A673 (cell line): ENCODE results near the gene PPP2R5C. TPM values are rescaled to one million over a fixed set of nuclear protein-coding genes. Genes with fewer than 3 reads are reported as not detected.

Experiments used
- BruUV-seq: library from RNA; stranded (reverse); fragments of 400-500 nt; replicated peaks from 2 replicates; lab custom pipeline; 2021; lab: Mats Ljungman, UMichigan
- CTCF ChIA-PET: fragments of 300-600 bp; sonication (Branson Sonifier 250); formaldehyde crosslinking; loops from one replicate; lab custom pipeline; 2022; ENCODE audit warnings: antibody characterized with exemption; lab: Charles Lee
- POLR2A ChIA-PET: fragments of 300-600 bp; sonication (Branson Sonifier 250); formaldehyde crosslinking; loops from one replicate; lab custom pipeline; 2022; ENCODE audit warnings: antibody characterized with exemption; ENCODE audit not compliant: low non-redundant PET; lab: Charles Lee
- DNase-seq: peaks from one replicate; pipeline ENCODE4 v3.0.0-alpha.2; 2015; ENCODE audit warnings: low spot score
- H3K27ac ChIP-seq: fragments of 200-600 bp; sonication (generic); 2 replicates; pipeline ENCODE4 v1.5.1; 2016; ENCODE audit warnings: mixed run types, low read depth, mild to moderate bottlenecking, mixed read lengths, antibody characterized with exemption, low read length; ENCODE audit not compliant: poor library complexity, severe bottlenecking
- H3K27me3 ChIP-seq: fragments of 200-600 bp; sonication (generic); replicated peaks from 2 replicates; pipeline ENCODE4 v1.6.1; 2017; ENCODE audit warnings: mixed run types, low read depth, mild to moderate bottlenecking, mixed read lengths, antibody characterized with exemption, low read length; ENCODE audit not compliant: insufficient read depth, poor library complexity
- H3K36me3 ChIP-seq: fragments of 200-600 bp; sonication (generic); 2 replicates; pipeline ENCODE4 v1.6.1; 2016; ENCODE audit warnings: mixed run types, mild to moderate bottlenecking, mixed read lengths, antibody characterized with exemption, low read length; ENCODE audit not compliant: insufficient read depth, poor library complexity, severe bottlenecking
- H3K4me1 ChIP-seq: fragments of 200-600 bp; sonication (generic); 2 replicates; pipeline ENCODE4 v1.6.1; 2017; ENCODE audit warnings: mixed run types, mild to moderate bottlenecking, mixed read lengths, antibody characterized with exemption, low read length; ENCODE audit not compliant: insufficient read depth, poor library complexity, severe bottlenecking
- H3K4me3 ChIP-seq: fragments of 200-600 bp; sonication (generic); 2 replicates; pipeline ENCODE4 v1.5.1; 2016; ENCODE audit warnings: low read depth, mixed run types, mild to moderate bottlenecking, mixed read lengths, low read length; ENCODE audit not compliant: poor library complexity, severe bottlenecking
- H3K9me3 ChIP-seq: fragments of 200-600 bp; sonication (generic); 2 replicates; pipeline ENCODE4 v1.6.1; 2016; ENCODE audit warnings: mixed run types, low read depth, mild to moderate bottlenecking, mixed read lengths, antibody characterized with exemption, low read length; ENCODE audit not compliant: poor library complexity, severe bottlenecking
- EZH2 ChIP-seq: fragments of 200-600 bp; sonication (generic); IDR thresholded peaks from 2 replicates; pipeline ENCODE4 v1.6.1; 2017; ENCODE audit warnings: borderline replicate concordance, low read depth, mild to moderate bottlenecking, mixed read lengths, antibody characterized with exemption, low read length; ENCODE audit not compliant: poor library complexity, severe bottlenecking
- intact Hi-C: fragments of 100-400 bp; cut with micrococcal nuclease; formaldehyde crosslinking; loops from one replicate; pipeline ENCODE4 v1.10.0; 2022; ENCODE audit not compliant: unreplicated experiment
- total RNA-seq: library from RNA; stranded (reverse); gene quantifications from 2 replicates; pipeline ENCODE4 v1.2.3, GENCODE V29; 2021
- TF ChIP-seq, protein P1 (sequence below): fragments of 300-800, 200-600 bp; sonication (generic); conservative IDR thresholded peaks from 2 replicates; pipeline ENCODE4 v1.5.1; 2017; ENCODE audit warnings: low read depth, mild to moderate bottlenecking, antibody characterized with exemption, low read length, moderate library complexity, mixed read lengths

Gene PPP2R5C
- total RNA-seq, 1 experiment from 2014 or later: 113 TPM

DNA sequence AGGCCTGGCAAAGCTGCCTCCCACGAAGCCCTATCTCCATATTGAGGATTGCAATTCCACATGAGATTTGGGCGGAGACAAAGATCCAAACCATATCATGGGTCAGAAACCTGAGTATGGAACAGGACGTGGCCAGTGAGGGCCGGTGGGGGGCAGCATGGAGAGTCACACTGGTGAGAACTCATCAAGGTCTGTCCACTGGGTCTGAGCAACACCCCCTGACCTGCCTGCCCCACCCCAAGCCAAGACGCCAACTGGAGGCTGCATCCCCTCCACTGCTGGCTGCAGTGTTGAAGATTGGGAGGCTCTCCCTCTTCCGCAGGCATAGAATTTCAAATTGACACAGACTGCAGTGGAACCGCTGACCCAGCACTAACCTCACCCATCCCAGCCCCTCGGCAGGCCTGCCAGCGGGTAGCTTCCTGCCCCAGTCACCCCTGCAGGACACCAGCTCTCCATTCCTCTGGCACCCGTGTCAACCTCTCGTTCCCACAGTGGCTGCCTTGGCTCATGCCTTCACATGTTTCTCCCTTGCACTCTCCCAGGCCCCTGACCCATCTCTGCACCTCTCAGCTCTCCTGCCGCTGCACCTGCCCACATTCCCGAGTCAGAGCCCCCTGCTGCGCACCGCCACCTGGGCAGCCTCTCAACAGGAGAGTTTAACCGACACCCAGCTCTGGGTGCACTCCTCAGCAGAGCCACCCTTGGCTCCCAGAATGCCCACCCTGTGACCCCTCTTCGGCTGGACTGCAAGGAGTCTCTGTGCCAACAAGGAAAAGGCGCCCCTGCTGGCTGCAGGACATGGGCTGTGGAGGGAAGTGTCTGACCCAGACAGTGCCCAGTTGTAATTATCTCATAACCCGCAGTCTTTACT lies 45.2 kb upstream of the PPP2R5C start:
- no peak for DNase-seq
- no TSS peak for BruUV-seq
- Histone ChIP-seq H3K36me3 (no peaks in the 10 kb centered on the region), H3K4me1 (no peaks in the 10 kb centered on the region), H3K27me3 (no peaks in the 10 kb centered on the region), H3K27ac (no peak overlapping the region), H3K4me3 (no peak overlapping the region), H3K9me3 (no peaks in the 10 kb centered on the region)
- intact Hi-C loops: no loop called here
- ChIA-PET CTCF (no interaction called here), POLR2A (no interaction called here)
- TF ChIP-seq, protein P1, sequence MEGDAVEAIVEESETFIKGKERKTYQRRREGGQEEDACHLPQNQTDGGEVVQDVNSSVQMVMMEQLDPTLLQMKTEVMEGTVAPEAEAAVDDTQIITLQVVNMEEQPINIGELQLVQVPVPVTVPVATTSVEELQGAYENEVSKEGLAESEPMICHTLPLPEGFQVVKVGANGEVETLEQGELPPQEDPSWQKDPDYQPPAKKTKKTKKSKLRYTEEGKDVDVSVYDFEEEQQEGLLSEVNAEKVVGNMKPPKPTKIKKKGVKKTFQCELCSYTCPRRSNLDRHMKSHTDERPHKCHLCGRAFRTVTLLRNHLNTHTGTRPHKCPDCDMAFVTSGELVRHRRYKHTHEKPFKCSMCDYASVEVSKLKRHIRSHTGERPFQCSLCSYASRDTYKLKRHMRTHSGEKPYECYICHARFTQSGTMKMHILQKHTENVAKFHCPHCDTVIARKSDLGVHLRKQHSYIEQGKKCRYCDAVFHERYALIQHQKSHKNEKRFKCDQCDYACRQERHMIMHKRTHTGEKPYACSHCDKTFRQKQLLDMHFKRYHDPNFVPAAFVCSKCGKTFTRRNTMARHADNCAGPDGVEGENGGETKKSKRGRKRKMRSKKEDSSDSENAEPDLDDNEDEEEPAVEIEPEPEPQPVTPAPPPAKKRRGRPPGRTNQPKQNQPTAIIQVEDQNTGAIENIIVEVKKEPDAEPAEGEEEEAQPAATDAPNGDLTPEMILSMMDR: no peak
- no peak for TF ChIP-seq EZH2

DNA sequence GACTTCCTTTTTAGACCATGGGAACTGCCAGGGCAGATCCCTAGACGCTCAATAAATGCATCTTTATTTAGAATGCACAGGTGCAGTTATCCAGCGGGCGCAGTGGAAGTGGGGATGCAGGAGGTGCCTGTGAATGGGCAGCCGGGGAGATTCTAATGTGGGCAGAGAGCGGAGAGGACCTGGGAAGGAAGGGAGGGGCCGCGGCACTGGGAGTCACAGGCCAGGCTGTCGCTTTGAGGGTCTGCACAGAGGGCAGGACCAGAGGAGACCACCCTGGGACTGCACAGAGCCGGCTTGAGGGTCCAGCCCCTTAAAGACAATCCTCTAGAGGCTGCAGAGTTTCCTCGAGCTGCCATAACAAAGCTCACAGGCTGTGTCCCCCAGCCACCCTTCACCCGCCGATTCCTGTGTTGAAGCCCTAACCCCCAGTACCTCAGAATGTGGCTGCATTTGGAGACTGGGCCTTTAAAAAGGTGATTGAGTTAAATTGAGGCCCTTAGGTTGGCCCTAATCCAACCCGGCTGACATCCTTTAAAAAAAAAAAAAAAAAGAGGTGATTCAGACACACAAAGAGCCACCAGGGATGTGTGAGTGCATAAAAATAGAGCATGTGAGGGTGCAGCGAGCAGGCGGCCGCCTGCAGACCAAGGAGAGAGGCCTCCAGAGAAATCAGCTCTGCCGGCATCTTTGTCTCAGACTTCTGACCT lies 44.4 kb upstream of the PPP2R5C start:
- Histone ChIP-seq H3K27me3 (no peaks in the 10 kb centered on the region), H3K9me3 (no peaks in the 10 kb centered on the region), H3K27ac (no peak overlapping the region), H3K4me1 (no peaks in the 10 kb centered on the region), H3K4me3 (no peak overlapping the region), H3K36me3 (no peaks in the 10 kb centered on the region)
- intact Hi-C loops: no loop called here
- ChIA-PET POLR2A (no interaction called here), CTCF (no interaction called here)
- DNase-seq: no peak
- no TSS peak for BruUV-seq
- TF ChIP-seq, protein P1: no peak
- no peak for TF ChIP-seq EZH2

DNA sequence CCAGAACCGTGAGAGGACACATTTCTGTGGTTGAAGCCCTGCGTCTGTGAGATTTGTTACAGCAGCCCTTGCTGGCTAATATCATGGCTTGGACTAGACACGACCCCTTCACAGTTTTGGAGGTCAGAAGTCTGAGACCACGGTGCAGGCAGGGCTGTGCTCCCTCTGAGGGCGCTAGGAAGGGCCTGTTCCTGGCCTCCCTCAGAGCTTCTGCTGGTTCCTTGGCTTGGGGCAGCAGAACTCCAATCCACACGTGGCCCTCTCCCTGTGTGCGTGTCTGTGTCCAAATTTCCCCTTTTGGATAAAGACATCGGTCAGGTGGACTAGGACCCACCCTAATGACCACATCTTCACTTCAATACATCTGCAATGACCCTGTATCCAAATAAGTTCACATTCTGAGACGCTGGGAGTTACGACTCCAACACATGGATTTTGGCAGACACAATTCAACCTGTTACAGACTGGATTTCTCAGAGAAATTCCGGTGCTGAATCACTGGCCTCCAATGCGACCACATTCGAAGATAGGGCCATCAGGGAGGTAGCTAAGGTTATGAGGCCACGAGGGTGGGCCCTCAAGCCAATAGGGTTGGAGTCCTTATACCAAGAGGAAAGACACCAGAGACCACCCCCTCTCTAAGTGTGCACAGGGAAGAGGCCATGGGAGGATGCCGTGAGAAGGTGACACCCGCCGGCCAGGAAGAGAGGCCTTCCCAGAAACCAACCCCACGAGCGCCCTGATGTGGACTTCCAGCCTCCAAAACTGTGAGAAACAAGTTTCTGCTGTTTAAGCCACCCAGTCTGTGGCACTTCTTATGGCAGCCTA lies 43.6 kb upstream of the PPP2R5C start:
- no peak overlapping the region for H3K4me3 ChIP-seq
- H3K27me3 ChIP-seq: no peaks in the 10 kb centered on the region
- no peak for DNase-seq
- TF ChIP-seq, protein P1: no peak
- no peak for TF ChIP-seq EZH2
- no peaks in the 10 kb centered on the region for H3K9me3 ChIP-seq
- H3K36me3 ChIP-seq: no peaks in the 10 kb centered on the region
- no peak overlapping the region for H3K27ac ChIP-seq
- no TSS peak for BruUV-seq
- CTCF ChIA-PET: no interaction called here
- no peaks in the 10 kb centered on the region for H3K4me1 ChIP-seq
- POLR2A ChIA-PET: no interaction called here
- intact Hi-C loops: no loop called here
